GM21786 (cell line): ENCODE measurements around the gene COX20.
"Not testable (repeated sequence)": the region's sequence is repeated elsewhere in the genome, so short reads cannot be mapped to it uniquely, and the experiment has no call there.

Experiments
- ATAC-seq: cut with Tn5 transposase; IDR thresholded peaks from one replicate; pipeline ENCODE4 v1.9.1; 2021; ENCODE audit not compliant: unreplicated experiment

The COX20 gene

DNA sequence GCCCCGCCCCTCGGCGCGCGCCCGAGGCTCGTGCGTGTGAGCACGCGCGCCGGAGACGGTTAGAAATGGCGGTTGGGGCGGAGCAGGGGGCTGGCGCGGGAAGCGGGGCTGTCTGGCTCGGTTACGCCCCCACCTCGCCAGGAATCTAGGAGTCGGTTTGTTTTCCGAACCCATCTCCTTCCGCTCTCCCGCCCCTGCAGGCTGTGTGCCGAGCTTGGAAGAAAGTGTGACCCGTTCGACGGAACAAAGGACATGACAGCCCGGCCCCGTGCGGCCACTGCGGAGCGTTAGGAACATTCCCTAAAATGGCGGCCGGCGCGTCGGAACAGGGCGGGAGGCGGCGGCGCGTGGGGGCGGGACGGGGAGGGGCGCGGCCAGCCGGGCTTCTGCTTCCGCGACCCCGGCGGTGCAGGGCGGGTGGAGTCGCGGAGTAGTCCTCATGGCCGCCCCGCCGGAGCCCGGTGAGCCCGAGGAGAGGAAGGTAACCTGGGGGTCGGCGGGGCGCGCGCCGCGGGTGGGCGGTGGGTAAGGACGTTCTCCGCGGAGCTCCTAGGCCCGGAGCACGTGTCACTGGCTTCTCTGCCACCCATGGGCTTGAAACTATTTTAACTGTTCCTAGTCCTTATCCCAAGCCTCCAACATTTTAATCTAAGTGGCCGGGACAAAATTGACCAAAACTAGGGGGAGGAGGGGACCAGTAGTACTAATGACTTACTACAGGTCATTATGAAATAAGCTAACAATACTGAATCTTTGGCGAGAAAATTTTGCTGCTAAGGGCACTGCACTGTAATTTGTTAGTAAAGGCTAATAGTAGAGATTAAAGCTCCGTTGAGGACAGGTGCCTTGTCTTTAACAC, at the start of gene COX20:
TSS of gene COX20 (plus strand) at position 383 of the 859 bp plus-strand sequence. CDS start at position 440, 57 bp downstream.
- ATAC-seq, result peak; percentile 52

- ATAC-seq, result no peak
These were observed 46.8 kb upstream of the COX20 start for GRCh38 chr1:244788493-244789275.

DNA sequence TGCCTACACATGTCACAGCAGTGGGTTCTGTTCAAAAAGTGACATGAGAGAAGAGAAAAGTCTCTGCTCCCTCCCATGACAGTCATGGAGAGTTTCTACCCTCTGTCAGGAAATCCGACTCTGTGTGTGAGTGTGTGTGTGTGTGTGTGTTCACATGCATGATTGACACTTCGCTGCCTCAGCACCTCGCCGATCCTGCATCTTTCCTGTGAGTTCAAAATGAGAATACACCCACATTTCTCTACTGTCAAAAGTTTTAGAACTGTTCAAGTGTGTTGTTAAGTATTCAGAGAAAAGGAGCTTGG, 46.2 kb upstream of the COX20 start:
- ATAC-seq, result no peak

- no peak for ATAC-seq
These were observed 45.7 kb upstream of the COX20 start for GRCh38 chr1:244789731-244790130.

DNA sequence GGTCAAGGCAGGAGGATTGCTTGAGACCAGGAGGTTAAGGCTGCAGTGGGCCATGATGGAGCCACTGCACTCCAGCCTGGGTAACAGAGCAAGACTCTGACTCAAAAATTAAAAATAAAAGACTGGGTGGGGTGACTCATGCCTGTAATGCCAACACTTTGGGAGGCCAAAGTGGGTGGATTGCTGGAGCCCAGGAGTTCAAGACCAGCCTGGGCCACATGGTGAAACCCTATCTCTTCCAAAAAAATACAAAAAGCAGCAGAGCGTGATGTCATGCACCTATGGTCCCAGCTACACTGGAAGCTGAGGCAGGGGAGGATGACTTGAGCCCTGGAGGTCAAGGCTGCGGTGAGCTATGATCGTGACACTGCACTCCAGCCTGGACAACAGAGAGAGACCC, 44.4 kb upstream of the COX20 start:
- no peak for ATAC-seq

GRCh38 chr1:244792188-244792850, 43.1 kb upstream of the COX20 start:
- ATAC-seq, result no peak

DNA sequence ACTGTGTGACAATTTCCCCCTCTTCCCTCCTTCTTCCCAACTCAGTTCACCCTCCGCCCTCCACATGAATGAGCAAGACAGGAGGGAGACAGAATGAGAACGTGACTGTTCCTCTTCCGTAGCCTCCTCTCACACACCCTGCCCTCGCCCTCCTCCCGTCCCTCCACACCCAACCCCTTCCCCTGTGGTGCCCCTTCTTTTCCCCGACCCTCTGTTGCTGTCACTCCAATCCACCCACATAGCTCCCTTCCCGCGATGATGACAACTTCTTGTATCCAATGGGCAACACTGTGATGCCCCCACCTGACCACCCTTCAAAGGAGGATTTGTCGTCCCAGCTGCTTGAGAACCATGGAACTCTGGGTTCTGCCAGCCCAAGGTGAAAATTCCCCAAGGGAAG, 41.4 kb upstream of the COX20 start:
- ATAC-seq, result no peak

GRCh38 chr1:244794516-244794915, 40.9 kb upstream of the COX20 start:
- not testable (repeated sequence) for ATAC-seq

DNA sequence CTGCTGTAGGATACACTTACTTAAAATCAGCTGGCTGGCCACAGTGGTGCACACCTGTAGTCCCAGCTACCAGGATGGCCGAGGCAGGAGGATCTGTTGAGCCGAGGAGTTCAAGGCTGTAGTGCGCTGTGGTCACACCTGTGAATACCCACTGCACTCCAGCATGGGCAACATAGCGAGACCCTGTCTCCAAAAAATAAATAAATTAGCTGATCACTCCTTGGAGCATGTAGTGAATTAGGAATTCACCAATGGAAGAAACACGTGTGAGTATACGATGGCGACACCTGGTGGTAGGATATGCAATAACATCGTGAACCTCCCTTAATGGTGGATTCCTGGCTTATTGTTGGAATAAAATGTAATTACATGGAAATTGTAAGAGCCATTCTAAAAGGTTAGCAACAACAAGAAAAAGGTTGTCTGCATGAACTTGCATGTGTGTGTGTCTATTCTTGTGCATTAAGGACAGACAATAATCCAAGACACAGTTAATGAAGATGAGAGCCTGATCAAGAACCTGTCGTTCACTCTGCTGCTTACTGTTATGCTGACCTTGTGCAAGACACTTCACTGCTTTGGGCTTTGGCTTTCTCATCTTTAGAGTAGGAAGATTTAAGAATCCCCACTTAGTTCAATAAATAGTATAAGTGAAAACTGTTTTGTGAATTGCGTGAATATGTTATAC, 38.6 kb upstream of the COX20 start:
- no peak for ATAC-seq

GRCh38 chr1:244800821-244801220, 34.6 kb upstream of the COX20 start:
- no peak for ATAC-seq

GRCh38 chr1:244801246-244801645, 34.2 kb upstream of the COX20 start:
- peak; percentile 85 for ATAC-seq

DNA sequence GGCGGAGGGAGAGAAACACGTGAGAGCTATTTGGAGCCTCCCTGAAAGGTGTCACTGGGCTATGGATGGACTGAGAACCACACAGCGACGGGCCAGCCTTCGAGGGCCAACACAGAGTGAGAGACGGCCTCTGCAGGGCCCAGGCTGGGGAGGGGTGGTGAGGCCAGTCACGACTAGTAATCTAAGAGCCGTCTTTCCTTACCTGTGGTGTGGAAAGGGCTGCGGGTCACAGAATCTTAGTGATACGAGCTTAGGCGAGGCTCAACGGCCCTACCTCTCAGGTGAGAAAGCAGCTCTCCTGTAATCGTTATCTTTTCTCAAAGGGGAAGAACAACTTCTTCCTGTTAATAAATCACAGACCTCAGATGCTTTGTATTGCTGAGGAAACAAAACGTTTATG, 33.4 kb upstream of the COX20 start:
- ATAC-seq, result no peak

- ATAC-seq, result no peak
These were observed 32.8 kb upstream of the COX20 start for GRCh38 chr1:244802556-244803239.

DNA sequence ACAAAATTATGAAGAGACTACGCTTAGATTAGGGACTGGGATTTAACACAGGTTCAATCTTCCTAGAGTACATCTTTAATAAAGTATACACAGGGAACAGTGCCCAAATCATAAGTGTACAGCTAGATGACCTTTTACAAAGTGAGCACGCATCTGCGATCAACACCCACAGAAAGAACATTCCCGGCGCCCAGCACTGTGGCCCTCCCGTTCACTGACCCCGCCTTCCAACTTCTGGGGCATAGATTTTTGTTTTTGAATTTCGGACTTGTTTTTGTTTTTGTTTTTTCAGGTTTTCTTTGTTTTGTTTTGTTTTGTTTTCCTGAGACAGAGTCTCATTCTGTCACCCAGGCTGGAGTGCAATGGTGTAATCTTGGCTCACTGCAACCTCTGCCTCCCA, 30.6 kb upstream of the COX20 start:
- no peak for ATAC-seq

- no peak for ATAC-seq
These were observed 28.3 kb upstream of the COX20 start for GRCh38 chr1:244807138-244807537.

GRCh38 chr1:244810221-244810620, 25.2 kb upstream of the COX20 start:
- no peak for ATAC-seq

GRCh38 chr1:244813327-244813726, 22.1 kb upstream of the COX20 start:
- no peak for ATAC-seq

DNA sequence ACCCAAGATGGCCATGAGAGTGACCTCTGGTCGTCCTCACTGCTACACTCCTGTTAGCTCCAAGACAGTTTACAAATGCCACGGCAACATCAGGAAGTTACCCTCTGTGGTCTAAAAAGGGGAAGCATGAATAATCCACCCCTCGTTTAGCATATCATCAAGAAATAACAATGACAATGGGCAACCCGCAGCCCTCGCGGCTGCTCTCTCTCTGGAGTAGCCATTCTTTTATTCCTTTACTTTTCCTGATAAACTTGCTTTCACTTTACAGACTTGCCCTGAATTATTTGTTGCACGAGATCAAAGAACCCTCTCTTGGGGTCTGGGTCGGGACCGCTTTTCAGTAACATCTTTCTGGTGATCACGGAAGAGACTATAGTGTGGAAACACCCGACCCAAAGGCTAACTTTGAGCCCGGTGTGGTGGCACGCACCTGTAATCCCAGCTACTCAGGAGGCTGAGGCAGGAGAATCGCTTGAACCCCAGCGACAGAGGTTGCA, 19.8 kb upstream of the COX20 start:
- ATAC-seq, result no peak

DNA sequence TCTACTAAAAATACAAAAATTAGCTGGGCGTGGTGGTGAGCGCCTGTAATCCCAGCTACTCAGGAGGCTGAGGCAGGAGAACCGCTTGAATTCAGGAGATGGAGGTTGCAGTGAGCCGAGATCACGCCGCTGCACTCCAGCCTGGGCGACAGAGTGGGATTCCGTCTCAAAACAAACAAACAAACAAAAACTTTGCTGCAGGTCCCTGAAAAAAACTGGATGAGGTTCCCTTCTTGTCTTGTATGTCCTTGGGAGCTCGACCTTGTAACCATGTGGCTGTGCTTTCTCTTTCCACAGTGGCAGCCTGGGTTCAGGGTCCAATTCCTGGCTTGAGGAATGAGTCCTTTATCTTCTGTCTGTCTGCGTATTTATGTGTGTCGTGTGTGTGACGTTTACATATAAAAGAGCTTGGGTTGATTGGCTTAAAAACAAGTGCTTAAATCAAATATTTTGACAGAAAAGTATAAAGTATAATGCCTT, 18.0 kb upstream of the COX20 start:
- ATAC-seq, result no peak

- ATAC-seq, result no peak
These were observed 15.3 kb upstream of the COX20 start for GRCh38 chr1:244820131-244820530.
